GM12878 (cell line): ENCODE measurements around the gene DNAH17. TPM values are rescaled to one million over a fixed set of nuclear protein-coding genes. Genes with fewer than 3 reads are reported as not detected.
A peak's percentile ranks its signal among the peaks of the same experiment; 100 is the strongest.

Experiments used
- ATAC-seq: fragments of 200-7000 bp; cut with Tn5 transposase; 3 replicates; pipeline ENCODE4 v1.9.1; 2020; ENCODE audit warnings: mild to moderate bottlenecking, moderate library complexity
- BruUV-seq: library from RNA; stranded (reverse); fragments of 400-500 nt; replicated peaks from 2 replicates; lab custom pipeline; 2021; lab: Mats Ljungman, UMichigan
- CTCF ChIA-PET: fragments of 300-600 bp; sonication (Branson Sonifier 250); formaldehyde crosslinking; extraction: SDS; loops from one replicate; lab custom pipeline; 2021; ENCODE audit warnings: inconsistent platforms; lab: Yijun Ruan, JAX
- POLR2A ChIA-PET: fragments of 350-600 bp; formaldehyde crosslinking; extraction: SDS; loops from one replicate; lab custom pipeline; 2021; ENCODE audit warnings: inconsistent platforms; lab: Charles Lee
- RAD21 ChIA-PET: fragments of 300-600 bp; sonication (Branson Sonifier 250); formaldehyde crosslinking; loops from one replicate; lab custom pipeline; 2023; ENCODE audit warnings: antibody characterized with exemption; ENCODE audit not compliant: unreplicated experiment; lab: Charles Lee
- SMC1A ChIA-PET: fragments of 300-600 bp; sonication (Branson Sonifier 250); formaldehyde crosslinking; loops from one replicate; lab custom pipeline; 2023; ENCODE audit not compliant: unreplicated experiment, uncharacterized antibody; lab: Charles Lee
- DNase-seq: peaks from one replicate; pipeline ENCODE4 v3.0.0-alpha.2; 2011; ENCODE audit warnings: low read depth, low spot score
- FAIRE-seq: peaks from 3 replicates; lab custom pipeline; 2011; peaks lifted over from hg19 to GRCh38; lab: Jason Lieb, UNC
- H2AFZ ChIP-seq: 2 replicates; pipeline ENCODE4 v1.6.0; 2011; ENCODE audit warnings: low read depth, low read length, control low read depth; ENCODE audit not compliant: control insufficient read depth
- H3K27ac ChIP-seq: 2 replicates; pipeline ENCODE4 v1.5.1; 2011; ENCODE audit warnings: control low read depth; ENCODE audit not compliant: control insufficient read depth, insufficient read depth
- H3K27me3 ChIP-seq, 2 experiments: replicated peaks in 1 of 2; 2 replicates each; pipeline versions ENCODE4 v1.6.0 to v1.6.1; 2011; ENCODE audit warnings: low read length in 1 of 2; ENCODE audit not compliant: control insufficient read depth in 2 of 2, insufficient read depth in 2 of 2
- H3K36me3 ChIP-seq, 2 experiments: 2 replicates each; pipeline ENCODE4 v1.5.1; 2011; ENCODE audit warnings: low read length in 1 of 2; ENCODE audit not compliant: control insufficient read depth in 2 of 2, insufficient read depth in 2 of 2
- H3K4me1 ChIP-seq: 2 replicates; pipeline ENCODE4 v1.6.1; 2011; ENCODE audit warnings: mild to moderate bottlenecking, low read length, moderate library complexity, mixed read lengths; ENCODE audit not compliant: control insufficient read depth, insufficient read depth
- H3K4me2 ChIP-seq: 2 replicates; pipeline ENCODE4 v1.6.0; 2011; ENCODE audit warnings: control low read depth; ENCODE audit not compliant: control insufficient read depth, insufficient read depth
- H3K4me3 ChIP-seq: fragments of 200-600 bp; sonication (generic); 2 replicates; pipeline ENCODE4 v1.5.1; 2016
- H3K79me2 ChIP-seq: 2 replicates; pipeline ENCODE4 v1.6.0; 2011; ENCODE audit warnings: low read length; ENCODE audit not compliant: control insufficient read depth, insufficient read depth
- H3K9ac ChIP-seq: 2 replicates; pipeline ENCODE4 v1.8.0; 2011; ENCODE audit warnings: low read length, control low read depth, mixed read lengths; ENCODE audit not compliant: control insufficient read depth, insufficient read depth
- H3K9me3 ChIP-seq: replicated peaks from 3 replicates; pipeline ENCODE4 v1.5.1; 2011; ENCODE audit warnings: mild to moderate bottlenecking, low read length; ENCODE audit not compliant: control insufficient read depth, insufficient read depth
- H4K20me1 ChIP-seq: 2 replicates; pipeline ENCODE4 v1.6.0; 2011; ENCODE audit not compliant: control insufficient read depth, insufficient read depth
- POLR2A ChIP-seq: IDR thresholded peaks from 2 replicates; pipeline ENCODE4 v1.6.1; 2011; ENCODE audit warnings: low read depth, mild to moderate bottlenecking, low read length
- USF1 ChIP-seq: IDR thresholded peaks from 2 replicates; pipeline ENCODE4 v1.6.1; 2011; ENCODE audit warnings: borderline replicate concordance, low read depth, mild to moderate bottlenecking, moderate library complexity, mixed read lengths, low read length; ENCODE audit not compliant: insufficient read depth; ENCODE audit errors: extremely low read length
- ZNF592 ChIP-seq: fragments of 450-650 bp; IDR thresholded peaks from 2 replicates; pipeline ENCODE4 v1.6.1; 2017; ENCODE audit warnings: mild to moderate bottlenecking, moderate library complexity
- WGBS: methylation state at CpG from one replicate; pipeline ENCODE4 v1.1.6; 2016; ENCODE audit warnings: low lambda C conversion rate; ENCODE audit not compliant: insufficient replicate concordance, insufficient coverage; ENCODE audit errors: missing lambda C conversion rate; 5-methylcytosine and 5-hydroxymethylcytosine counted together
- in situ Hi-C: fragments of 300-500 bp; cut with MboI; formaldehyde crosslinking; loops from 9 replicates; pipeline ENCODE4 v1.14.3; 2018; ENCODE audit warnings: mixed read lengths
- intact Hi-C: fragments of 100-400 bp; cut with micrococcal nuclease; formaldehyde crosslinking; loops from one replicate; pipeline ENCODE4 v1.14.2; 2022; ENCODE audit not compliant: unreplicated experiment
- polyA plus RNA-seq, 11 experiments: library from polyadenylated mRNA; depleted of rRNA in 4 of 11; unstranded in 6 of 11; stranded (reverse) in 5 of 11; fragments of >200 nt; fragmentation: Nextera tagmentation in 4 of 11; fragmentation: Illumina TruSeq in 1 of 11; extraction: Ambion mirVana in 4 of 11; extraction: Trizol in 1 of 11; gene quantifications; 1 replicate in 1 of 11; 2 replicates in 10 of 11; pipeline versions ENCODE4 v1.2.1 to v1.2.3, GENCODE V29; 2011 to 2016; ENCODE audit warnings: inconsistent platforms in 2 of 11, missing spikeins in 2 of 11, low read depth in 1 of 11
- total RNA-seq, 4 experiments: library from RNA; depleted of rRNA in 3 of 4; stranded (reverse); fragments of >200 nt in 3 of 4; fragmentation: Illumina TruSeq in 1 of 4; extraction: Trizol in 1 of 4; gene quantifications; 2 replicates each; pipeline versions ENCODE4 v1.2.1 to v1.2.3, GENCODE V29; 2013 to 2021

Gene DNAH17
- total and polyA plus RNA-seq, 10 of the 15 experiments (the other 5 are each of a cell fraction or from before 2014, with no cell fraction given), result 0.16 to 2.9 (median 0.56) TPM

GRCh38 chr17:78492116-78492799, 84.9 kb downstream of the DNAH17 start:
- no peaks in the 10 kb centered on the region for H3K36me3 ChIP-seq
- in situ Hi-C loops (no loop called here), intact Hi-C loops (no loop called here)
- ATAC-seq (no peak), DNase-seq (no peak), FAIRE-seq (no peak)
- RAD21 ChIA-PET, result no interaction called here
- TF ChIP-seq ZNF592, result no peak
- TF ChIP-seq USF1, result peak; percentile 10
- TF ChIP-seq POLR2A, result peak; percentile 24; the same call in 1 of the 2 replicates
- CTCF ChIA-PET, result no interaction called here
- H3K4me3 ChIP-seq, result no peak overlapping the region
- no peaks in the 10 kb centered on the region for H4K20me1 ChIP-seq
- SMC1A ChIA-PET, result no interaction called here
- H3K27ac ChIP-seq, result no peak overlapping the region
- 40% methylated on average over 26 of the region's 26 CpGs for WGBS
- POLR2A ChIA-PET, result no interaction called here
- no peaks in the 10 kb centered on the region for H3K9me3 ChIP-seq
- H3K9ac ChIP-seq, result no peak overlapping the region
- no peak overlapping the region for H3K4me2 ChIP-seq
- BruUV-seq, result no TSS peak
- no peaks in the 10 kb centered on the region; the same call in 1 of the 2 replicates for H3K4me1 ChIP-seq
- H2AFZ ChIP-seq, result no peak overlapping the region
- H3K27me3 ChIP-seq, result no peaks in the 10 kb centered on the region
- H3K79me2 ChIP-seq, result peaks cover 11% of the 10 kb centered on the region
